Measurements from ENCODE around the gene INHBA.

Gene INHBA

DNA sequence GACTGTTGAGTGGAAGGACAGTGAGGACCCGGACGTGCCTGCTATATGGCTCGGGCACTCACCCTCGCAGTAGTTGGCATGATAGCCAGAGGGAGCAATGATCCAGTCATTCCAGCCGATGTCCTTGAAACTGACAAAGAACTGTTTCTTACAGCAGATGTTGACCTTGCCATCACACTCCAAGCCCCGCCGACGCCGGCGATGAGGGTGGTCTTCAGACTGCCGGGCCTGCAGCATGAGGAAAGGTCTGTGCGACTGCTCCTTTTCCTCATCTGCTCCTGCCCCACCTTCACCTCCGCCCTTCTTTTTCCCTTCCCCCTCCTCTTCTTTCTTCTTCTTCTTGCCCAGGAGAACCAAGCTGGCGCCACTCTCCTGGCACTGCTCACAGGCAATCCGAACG, 13.1 kb downstream of the INHBA start:
- in situ Hi-C loops (cut with MboI; ENCODE audit: low sequenced_read_pairs), result no loop called here

DNA sequence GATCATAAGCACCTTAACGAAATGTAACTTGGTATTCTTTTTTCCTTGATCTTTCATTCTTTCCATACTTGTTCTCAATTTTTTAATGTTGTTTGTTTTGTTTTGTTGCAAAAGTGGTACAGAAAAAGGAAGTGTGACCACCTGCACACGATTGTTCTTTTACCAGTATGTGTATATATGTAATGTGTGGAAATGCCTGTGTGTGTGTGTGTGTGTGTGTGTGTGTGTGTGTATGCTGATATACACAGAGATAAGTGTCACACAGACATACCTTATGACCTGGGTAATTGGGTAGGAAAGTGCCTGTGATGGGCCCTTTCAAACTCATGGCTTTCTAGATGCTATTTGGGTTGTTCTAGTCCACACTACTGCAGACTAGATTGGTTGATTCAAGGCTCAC, 14.0 kb downstream of the INHBA start:
- in situ Hi-C loops (cut with MboI; ENCODE audit: low sequenced_read_pairs), result no loop called here

GRCh38 chr7:41688012-41688625, 14.8 kb downstream of the INHBA start:
- in situ Hi-C loops (cut with MboI; ENCODE audit: low sequenced_read_pairs), result no loop called here

GRCh38 chr7:41685684-41686083, 17.2 kb downstream of the INHBA start:
- in situ Hi-C loops (cut with MboI; ENCODE audit: low sequenced_read_pairs), result no loop called here

DNA sequence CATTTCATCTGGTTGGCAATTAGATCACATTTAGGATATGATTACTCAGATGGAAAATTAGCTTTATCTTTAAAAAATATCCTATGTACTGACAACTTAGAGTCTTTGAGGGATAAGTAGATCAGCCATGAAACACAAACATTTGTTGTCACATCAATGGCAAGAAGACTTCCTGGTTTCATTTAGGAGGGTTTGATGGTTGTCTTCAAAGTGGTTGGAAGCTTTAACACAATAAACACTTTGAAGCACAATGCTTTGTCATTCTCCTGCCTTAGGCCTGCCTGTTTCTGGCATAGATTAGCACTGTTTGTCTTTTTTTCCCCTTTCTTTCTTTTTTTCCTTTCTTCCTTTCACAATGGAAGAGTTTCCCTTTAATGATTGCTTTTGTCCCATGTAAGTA, 20.5 kb downstream of the INHBA start:
- in situ Hi-C loops (cut with MboI; ENCODE audit: low sequenced_read_pairs), result no loop called here

DNA sequence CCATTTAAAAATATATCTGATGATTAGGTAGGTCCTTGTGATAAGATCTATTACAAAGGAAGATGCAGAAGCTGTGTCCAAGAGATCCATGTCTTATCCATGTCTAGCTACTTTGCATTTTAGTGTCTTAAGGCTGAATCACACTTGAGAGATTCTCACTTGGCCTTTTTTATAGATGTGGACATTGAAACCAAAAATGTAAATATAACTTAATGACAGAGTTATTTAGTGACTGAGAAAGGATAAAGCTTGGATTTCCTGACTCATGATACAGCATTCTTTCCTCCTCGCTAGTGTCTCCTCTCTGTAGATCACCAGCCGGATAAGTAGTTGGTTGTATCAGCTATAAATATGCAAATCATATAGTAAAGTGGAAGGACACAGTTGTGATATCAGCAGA, 23.3 kb downstream of the INHBA start:
- in situ Hi-C loops (cut with MboI; ENCODE audit: low sequenced_read_pairs), result no loop called here

GRCh38 chr7:41674505-41675023, 28.3 kb downstream of the INHBA start:
- in situ Hi-C loops (cut with MboI; ENCODE audit: low sequenced_read_pairs), result no loop called here

GRCh38 chr7:41661596-41661995, 41.3 kb downstream of the INHBA start:
- in situ Hi-C loops (cut with MboI; ENCODE audit: low sequenced_read_pairs), result no loop called here

GRCh38 chr7:41659539-41659938, 43.4 kb downstream of the INHBA start:
- in situ Hi-C loops (cut with MboI; ENCODE audit: low sequenced_read_pairs), result no loop called here

GRCh38 chr7:41656366-41656765, 46.5 kb downstream of the INHBA start:
- in situ Hi-C loops (cut with MboI; ENCODE audit: low sequenced_read_pairs), result no loop called here

DNA sequence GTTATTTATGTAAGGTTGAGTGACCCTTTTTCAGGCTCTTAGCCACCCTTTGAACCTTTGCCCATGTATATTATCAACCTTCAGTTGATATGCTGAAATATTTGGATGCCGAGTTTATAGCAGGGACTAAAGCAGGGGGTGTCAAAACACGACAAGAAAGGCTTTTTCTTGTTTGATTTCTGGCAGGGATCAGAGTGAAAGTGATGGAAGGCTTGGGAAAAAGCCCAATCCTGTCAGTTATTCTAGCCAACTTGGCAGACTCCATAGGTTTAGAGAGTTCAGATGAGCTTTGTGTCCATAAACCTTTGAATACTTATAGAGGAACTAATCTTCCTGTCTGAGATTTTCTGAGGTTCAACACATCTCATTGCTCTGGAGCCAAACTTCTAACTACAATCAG, 47.5 kb downstream of the INHBA start:
- in situ Hi-C loops (cut with MboI; ENCODE audit: low sequenced_read_pairs), result no loop called here

DNA sequence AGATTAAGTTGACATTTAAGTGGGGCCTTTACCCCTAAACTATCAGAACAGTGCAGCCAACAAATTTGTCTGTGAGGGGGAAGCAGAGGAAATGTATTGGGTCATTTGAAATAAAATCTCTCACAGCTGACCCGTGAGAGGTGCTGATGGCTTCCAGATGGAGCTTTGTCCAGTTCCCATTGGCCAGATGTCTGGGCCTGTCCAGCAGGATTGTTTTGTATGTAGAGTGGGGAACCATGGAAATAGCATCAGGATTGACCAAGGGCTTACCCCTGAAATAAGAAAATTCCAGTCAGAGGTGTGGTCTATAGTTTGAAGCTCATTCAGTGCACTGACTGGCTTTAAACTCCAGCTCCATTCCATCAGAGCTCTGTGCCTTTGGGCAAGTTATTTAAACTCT, 50.6 kb downstream of the INHBA start:
- in situ Hi-C loops (cut with MboI; ENCODE audit: low sequenced_read_pairs), result no loop called here

DNA sequence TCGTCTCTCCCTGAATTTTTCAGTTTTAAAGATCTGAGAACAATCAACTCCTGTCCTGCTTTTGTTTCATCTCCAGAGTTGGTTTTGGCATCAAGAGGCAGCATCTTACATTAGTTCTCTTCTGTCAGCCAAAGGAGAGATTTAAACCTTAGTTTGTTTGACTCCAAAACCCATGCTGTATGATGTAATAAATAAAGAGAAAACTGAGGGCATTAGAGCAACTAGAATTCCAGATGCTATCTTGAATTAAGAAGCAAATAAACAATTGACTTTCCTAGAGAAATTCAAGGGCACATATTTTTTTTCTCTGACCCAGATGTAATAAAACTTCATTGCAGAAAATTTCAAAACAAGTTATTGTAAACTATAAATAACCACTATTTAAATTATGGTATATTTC, 54.4 kb downstream of the INHBA start:
- in situ Hi-C loops (cut with MboI; ENCODE audit: low sequenced_read_pairs), result no loop called here

GRCh38 chr7:41643616-41644015, 59.3 kb downstream of the INHBA start:
- in situ Hi-C loops (cut with MboI; ENCODE audit: low sequenced_read_pairs), result no loop called here

- in situ Hi-C loops (cut with MboI; ENCODE audit: low sequenced_read_pairs), result no loop called here
Measured at GRCh38 chr7:41641665-41642014, 61.2 kb downstream of the INHBA start.

DNA sequence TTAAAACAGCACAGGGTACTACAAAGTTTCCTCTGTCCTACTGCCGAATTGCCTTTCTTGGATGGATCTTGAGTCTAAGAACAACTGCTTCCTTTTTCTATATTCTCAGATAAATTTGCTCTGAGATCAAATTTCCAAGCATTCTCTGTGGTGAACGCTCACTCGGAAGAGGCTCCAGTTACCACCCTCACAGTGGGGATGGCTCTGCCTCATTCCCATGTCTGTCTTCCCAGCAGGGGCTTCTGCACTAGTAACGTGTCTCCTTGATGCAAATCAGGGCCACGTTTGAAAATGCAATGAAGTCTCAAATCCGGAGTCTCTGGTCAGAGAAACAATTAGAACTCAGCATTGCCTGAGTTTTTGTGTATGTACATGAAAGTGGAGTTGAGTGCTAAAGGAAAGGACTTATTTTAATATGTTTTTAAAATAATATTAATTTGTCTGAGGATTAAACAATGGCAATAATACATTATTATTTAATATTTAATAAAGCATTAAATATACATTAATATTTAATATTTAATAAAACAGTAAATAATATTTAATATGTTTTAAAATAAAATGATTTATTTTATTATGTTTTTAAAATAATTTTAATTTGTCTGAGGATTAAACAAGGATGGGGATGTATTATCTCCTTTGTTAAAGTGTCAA, 61.8 kb downstream of the INHBA start:
- in situ Hi-C loops (cut with MboI; ENCODE audit: low sequenced_read_pairs), result no loop called here

- in situ Hi-C loops (cut with MboI; ENCODE audit: low sequenced_read_pairs), result no loop called here
Measured at GRCh38 chr7:41640487-41640886, 62.4 kb downstream of the INHBA start.

DNA sequence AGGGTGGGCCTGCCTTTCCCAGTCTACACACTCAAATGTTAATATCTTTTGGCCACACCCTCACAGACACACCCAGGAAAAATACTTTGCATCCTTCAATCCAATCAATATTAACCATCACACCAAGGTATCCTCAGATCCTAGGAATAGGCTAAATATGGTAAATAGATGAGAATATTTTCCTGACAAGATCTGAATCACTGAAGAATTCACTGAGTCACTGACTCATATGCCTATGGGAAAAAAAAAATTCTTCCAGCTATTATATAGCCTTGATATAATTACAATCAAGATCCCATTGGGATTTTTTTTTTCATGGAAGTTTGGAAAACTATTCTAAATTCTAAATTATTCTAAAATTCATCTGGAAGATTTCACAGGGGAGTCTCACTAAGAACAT, 65.8 kb downstream of the INHBA start:
- in situ Hi-C loops (cut with MboI; ENCODE audit: low sequenced_read_pairs), result no loop called here

All from hTERT RPE-1 (cell line).